ENCODE measurements around the gene EPHA7. TPM values are rescaled to one million over a fixed set of nuclear protein-coding genes. Genes with fewer than 3 reads are reported as not detected.

Gene EPHA7
- total RNA-seq, 1 donor from 2014 or later = 12.4 TPM

DNA sequence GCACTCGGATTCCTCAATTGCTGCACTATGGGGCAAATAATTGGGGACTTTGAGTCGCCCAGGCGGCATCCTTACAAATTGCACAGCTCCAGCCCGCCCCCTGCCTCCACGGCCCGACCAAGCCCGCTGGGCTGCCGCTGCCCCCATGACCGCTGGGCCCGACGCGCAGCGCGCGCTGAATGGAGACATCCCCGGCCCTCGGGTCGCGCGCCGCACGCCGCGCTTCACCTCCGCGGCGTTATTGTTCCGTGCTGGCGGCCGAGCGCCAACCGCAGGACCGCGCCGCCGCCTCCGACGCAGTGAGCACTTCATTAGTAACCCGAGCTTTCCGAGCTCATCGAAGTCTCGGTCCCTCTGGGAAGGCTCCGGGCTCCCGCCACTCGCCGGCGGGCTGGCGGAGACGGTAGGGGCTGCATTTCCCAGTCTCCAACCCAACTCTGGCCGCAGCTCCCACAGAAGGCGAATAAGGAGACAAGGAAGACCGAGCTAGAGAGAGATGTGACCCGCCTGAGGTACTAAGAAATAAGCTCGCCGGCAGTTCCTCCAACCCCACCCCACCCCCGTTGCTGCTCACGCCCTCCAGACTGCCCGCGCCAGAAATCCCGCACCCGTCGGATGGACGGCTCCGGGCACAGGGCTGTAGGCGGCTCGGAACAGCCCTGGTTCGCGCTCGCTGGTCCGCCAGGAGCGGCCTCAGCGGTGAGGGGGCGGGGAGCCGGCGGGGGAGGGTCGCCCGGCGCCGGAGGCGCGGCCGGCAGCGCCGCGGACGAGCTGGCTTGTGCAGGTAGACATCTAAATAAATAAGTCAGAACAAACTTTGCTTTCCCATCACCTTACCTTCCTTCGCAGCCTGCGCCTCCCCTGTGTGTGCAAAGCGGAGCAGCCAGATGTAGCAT, 703 bp downstream of the EPHA7 start:
- peak; percentile 33 to 67 for DNase-seq (ENCODE audit: low spot score in 2 of 2, unreplicated experiment in 2 of 2)
- H3K27me3 Mint-ChIP-seq (ENCODE audit: low read depth) = peaks cover 43% of the 10 kb centered on the region
- H3K9me3 Mint-ChIP-seq = no peaks in the 10 kb centered on the region
- peaks cover 27% of the 10 kb centered on the region for H3K4me1 Mint-ChIP-seq
- TF ChIP-seq, protein P1, sequence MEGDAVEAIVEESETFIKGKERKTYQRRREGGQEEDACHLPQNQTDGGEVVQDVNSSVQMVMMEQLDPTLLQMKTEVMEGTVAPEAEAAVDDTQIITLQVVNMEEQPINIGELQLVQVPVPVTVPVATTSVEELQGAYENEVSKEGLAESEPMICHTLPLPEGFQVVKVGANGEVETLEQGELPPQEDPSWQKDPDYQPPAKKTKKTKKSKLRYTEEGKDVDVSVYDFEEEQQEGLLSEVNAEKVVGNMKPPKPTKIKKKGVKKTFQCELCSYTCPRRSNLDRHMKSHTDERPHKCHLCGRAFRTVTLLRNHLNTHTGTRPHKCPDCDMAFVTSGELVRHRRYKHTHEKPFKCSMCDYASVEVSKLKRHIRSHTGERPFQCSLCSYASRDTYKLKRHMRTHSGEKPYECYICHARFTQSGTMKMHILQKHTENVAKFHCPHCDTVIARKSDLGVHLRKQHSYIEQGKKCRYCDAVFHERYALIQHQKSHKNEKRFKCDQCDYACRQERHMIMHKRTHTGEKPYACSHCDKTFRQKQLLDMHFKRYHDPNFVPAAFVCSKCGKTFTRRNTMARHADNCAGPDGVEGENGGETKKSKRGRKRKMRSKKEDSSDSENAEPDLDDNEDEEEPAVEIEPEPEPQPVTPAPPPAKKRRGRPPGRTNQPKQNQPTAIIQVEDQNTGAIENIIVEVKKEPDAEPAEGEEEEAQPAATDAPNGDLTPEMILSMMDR (IDR thresholded peaks at IDR 0.05; ENCODE audit: unreplicated experiment) = no peak
- H3K27ac Mint-ChIP-seq = peak overlapping the region; percentile 94
- H3K36me3 Mint-ChIP-seq = no peaks in the 10 kb centered on the region
- peak overlapping the region; percentile 95 for H3K4me3 Mint-ChIP-seq

DNA sequence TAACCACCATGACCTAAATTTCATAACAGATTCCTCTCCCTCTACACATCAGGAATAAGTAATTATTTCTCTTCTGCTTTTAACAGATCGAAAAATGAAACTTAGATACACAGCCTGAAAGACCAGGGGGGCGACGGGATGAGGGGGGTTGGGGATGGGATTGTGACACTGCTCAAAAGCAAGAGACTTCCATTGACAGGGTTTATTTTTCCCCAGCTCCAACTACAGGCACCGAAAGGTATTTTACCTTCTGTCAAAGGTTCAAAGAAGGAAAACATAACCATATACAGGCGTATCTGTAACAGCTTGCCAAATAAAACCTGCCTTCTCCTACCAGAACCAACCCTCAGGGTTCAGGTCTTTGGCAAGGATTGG, 1.3 kb downstream of the EPHA7 start:
- Mint-ChIP-seq H3K27me3 (ENCODE audit: low read depth) (peaks cover 44% of the 10 kb centered on the region), H3K4me1 (peaks cover 27% of the 10 kb centered on the region), H3K9me3 (no peaks in the 10 kb centered on the region), H3K36me3 (no peaks in the 10 kb centered on the region), H3K27ac (no peak overlapping the region), H3K4me3 (peak overlapping the region; percentile 95)
- TF ChIP-seq, protein P1 (IDR thresholded peaks at IDR 0.05; ENCODE audit: unreplicated experiment) = no peak
- DNase-seq (ENCODE audit: low spot score in 2 of 2, unreplicated experiment in 2 of 2) = no peak

DNA sequence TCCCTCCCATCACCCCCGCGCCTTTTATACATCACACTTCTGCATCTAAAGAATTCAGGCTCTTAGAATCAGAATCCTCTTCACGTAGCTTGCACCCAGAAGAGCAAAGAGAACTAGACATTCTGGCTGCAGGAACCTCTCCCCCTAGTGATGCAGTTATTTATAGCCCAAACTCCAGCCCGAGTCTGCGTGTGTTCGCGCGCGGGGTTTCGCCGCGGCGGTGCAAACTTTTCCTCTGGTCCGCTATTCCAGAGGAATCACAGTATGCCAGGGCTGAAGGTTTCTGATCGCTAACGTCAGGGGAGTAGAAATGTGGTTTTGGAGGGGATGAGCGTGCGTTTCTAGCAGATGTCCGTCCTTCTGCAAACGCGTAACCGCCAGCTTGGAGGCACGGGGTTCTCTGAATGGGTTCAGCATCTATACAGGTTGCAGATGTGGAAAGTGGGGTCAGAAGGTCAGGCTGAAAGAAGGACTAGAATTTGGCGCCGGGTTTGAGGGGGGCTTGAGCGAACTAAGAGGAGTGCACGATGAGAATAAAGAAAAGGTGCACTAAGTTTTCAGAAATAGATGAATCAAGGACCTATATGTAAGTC, 1.8 kb downstream of the EPHA7 start:
- Mint-ChIP-seq H3K27me3 (ENCODE audit: low read depth) (peaks cover 41% of the 10 kb centered on the region), H3K9me3 (no peaks in the 10 kb centered on the region), H3K4me1 (peaks cover 27% of the 10 kb centered on the region), H3K36me3 (no peaks in the 10 kb centered on the region), H3K27ac (peak overlapping the region; percentile 84), H3K4me3 (peak overlapping the region; percentile 95)
- TF ChIP-seq, protein P1 (IDR thresholded peaks at IDR 0.05; ENCODE audit: unreplicated experiment) = no peak
- peak in 1 of 2 experiments; percentile 40 for DNase-seq (ENCODE audit: low spot score in 2 of 2, unreplicated experiment in 2 of 2)

DNA sequence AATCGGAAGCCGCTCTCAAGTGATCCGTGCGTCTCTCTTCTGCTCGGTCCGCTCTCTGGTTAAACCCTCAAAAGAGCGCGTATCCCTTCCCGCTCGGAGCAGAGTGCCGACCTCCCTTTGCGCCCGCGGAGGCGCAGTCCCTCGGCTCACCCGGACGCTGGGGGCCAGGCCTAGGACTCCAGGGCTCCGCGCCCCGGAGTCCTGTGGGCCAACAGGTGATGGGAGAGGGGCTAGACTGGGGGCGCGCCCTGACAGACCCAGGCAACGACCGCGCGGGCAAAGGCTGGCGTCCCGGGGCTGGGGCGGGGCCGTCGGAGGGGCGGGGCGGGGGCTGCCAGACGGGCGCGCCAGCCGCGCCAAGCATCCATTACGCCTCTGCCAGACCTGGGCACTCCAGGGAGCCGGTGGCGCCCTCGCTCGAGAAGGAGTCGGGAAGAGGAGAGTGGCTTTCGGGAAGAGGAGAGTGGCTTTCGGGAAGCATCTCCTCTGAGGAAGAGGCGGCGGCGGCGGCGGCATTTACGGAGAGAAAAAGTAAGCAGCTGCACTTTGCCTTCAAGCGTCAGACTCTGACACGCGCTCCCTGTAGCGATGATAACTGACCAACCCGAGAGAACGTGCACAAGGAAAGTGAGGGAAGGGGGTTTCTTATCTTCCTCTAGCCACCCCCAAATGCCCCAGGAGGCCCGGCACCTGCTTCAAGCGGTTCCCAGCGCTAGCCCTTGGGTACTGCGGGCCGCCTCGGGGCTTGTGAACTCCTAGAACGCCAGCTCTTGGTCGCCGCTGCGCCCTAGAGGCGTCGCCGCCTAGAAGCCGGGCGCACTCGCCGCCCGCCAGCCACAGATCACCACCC, 2.6 kb downstream of the EPHA7 start:
- peak; percentile 20 to 54 for DNase-seq (ENCODE audit: low spot score in 2 of 2, unreplicated experiment in 2 of 2)
- Mint-ChIP-seq H3K27me3 (ENCODE audit: low read depth) (peaks cover 36% of the 10 kb centered on the region), H3K4me1 (peaks cover 27% of the 10 kb centered on the region), H3K36me3 (no peaks in the 10 kb centered on the region), H3K9me3 (no peaks in the 10 kb centered on the region), H3K4me3 (peak overlapping the region; percentile 95), H3K27ac (no peak overlapping the region)
- TF ChIP-seq, protein P1 (IDR thresholded peaks at IDR 0.05; ENCODE audit: unreplicated experiment) = no peak

DNA sequence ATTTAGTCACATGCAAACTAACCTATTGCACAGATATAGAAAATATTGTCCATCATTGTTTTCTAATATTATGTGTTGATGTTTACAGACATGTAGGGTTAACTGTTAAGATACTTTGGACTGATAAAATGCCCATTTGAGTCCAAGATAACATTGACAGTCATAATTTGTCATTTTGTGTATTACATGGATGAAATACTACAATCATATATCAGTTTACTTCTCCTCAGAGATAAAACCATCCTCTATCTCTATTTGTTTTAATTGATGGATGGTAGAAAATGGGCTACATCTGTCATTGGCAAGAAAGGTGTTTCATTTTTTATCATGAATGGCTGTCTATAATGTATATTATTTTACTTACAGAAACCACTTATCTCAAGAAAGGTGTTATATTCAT, 6.2 kb downstream of the EPHA7 start:
- Mint-ChIP-seq H3K27me3 (ENCODE audit: low read depth) (peaks cover 25% of the 10 kb centered on the region), H3K27ac (no peak overlapping the region), H3K4me1 (peaks cover 13% of the 10 kb centered on the region), H3K36me3 (peaks cover 5% of the 10 kb centered on the region), H3K4me3 (no peak overlapping the region), H3K9me3 (no peaks in the 10 kb centered on the region)
- DNase-seq (ENCODE audit: low spot score in 2 of 2, unreplicated experiment in 2 of 2) = no peak
- TF ChIP-seq, protein P1 (IDR thresholded peaks at IDR 0.05; ENCODE audit: unreplicated experiment) = no peak

All from mesothelial cell of epicardium (in vitro differentiated cells).